ENCODE data around the gene GALNT1. TPM values are rescaled to one million over a fixed set of nuclear protein-coding genes. Genes with fewer than 3 reads are reported as not detected.

The GALNT1 gene
- total and polyA plus RNA-seq, 9 of the 15 experiments (the other 6 are each of a cell fraction or from before 2014, with no cell fraction given): 14.4 to 54.1 (median 36.6) TPM

DNA sequence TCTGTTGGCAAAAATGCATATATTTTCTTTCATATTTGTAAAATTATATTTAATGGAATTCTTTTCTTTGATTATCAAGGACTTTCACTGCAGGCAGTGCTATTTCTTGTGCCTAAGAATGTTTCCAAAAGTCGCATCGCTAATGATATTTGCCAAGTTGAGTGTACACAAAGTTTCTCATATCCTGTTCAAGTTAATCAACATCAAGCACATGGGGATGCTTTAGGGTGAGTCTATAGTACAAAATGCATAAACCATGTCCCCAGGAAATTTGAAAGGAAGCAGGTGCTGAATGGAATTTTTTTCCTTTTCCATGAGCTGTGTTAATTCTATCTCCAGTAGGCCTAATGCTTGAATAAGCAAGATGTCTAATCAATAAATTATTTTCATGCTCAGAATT is 129.7 kb downstream of the GALNT1 start:
- WGBS (ENCODE audit: insufficient coverage, low coverage, missing lambda C conversion rate): 93% methylated on average over 2 of the region's 2 CpGs
- FAIRE-seq (no peak), ATAC-seq (no peak), DNase-seq (ENCODE audit: extremely low read depth in 1 of 4, low spot score in 3 of 4) (no peak)
- CTCF ChIA-PET (ENCODE audit: low intra/inter-chr PET ratio): no interaction called here
- Histone ChIP-seq H3K4me1 (replicated peaks in 1 of 2; ENCODE audit: control insufficient read depth in 2 of 2, insufficient read depth in 2 of 2, low read length in 2 of 2) (no peaks in the 10 kb centered on the region), H3K36me3 (ENCODE audit: control insufficient read depth, insufficient read depth, low read length) (peaks cover 4% of the 10 kb centered on the region; the same call in 2 of the 3 replicates), H3K4me2 (ENCODE audit: insufficient read depth, low read length) (no peak overlapping the region), H3K27ac (ENCODE audit: extremely low read depth, low read depth, low read length) (no peak overlapping the region), H4K20me1 (replicated peaks; ENCODE audit: control insufficient read depth, insufficient read depth, low read length) (no peaks in the 10 kb centered on the region), H3K4me3 (no peak overlapping the region), H3K9ac (ENCODE audit: insufficient read depth in 1 of 2, low read depth in 2 of 2, low read length in 2 of 2) (no peak overlapping the region), H3K27me3 (ENCODE audit: control insufficient read depth in 2 of 2, insufficient read depth in 2 of 2, low read length in 2 of 2) (no peaks in the 10 kb centered on the region), H3K9me1 (ENCODE audit: control insufficient read depth, insufficient read depth, low read length) (no peaks in the 10 kb centered on the region), H3K79me2 (ENCODE audit: control insufficient read depth, insufficient read depth, low read length) (no peaks in the 10 kb centered on the region), H3K9me3 (replicated peaks; ENCODE audit: control insufficient read depth, insufficient read depth, low read depth, low read length) (no peaks in the 10 kb centered on the region), H2AFZ (ENCODE audit: low read depth, low read length) (no peak overlapping the region)
- in situ Hi-C loops (cut with MboI) (no loop called here), intact Hi-C loops (cut with micrococcal nuclease) (no loop called here)
- POLR2A ChIA-PET: no interaction called here
- no TSS peak for BruUV-seq (replicated peaks)
- TF ChIP-seq KLF13 (tag; IDR thresholded peaks at IDR 0.05; ENCODE audit: borderline replicate concordance, low read depth): no peak
- TF ChIP-seq ZNF217 (CRISPR knock-in tag; IDR thresholded peaks at IDR 0.05): no peak
- TF ChIP-seq SIRT6 (IDR thresholded peaks at IDR 0.05; ENCODE audit: low read depth, low read length): no peak
- TF ChIP-seq PRPF4 (IDR thresholded peaks at IDR 0.05; ENCODE audit: insufficient read depth, low read depth, low read length, poor library complexity, severe bottlenecking): no peak
- TF ChIP-seq ZNF551 (CRISPR knock-in tag; IDR thresholded peaks at IDR 0.05): no peak
- no peak for TF ChIP-seq ZNF324 (CRISPR knock-in tag; IDR thresholded peaks at IDR 0.05)
- no peak for TF ChIP-seq HMG20A (CRISPR knock-in tag; conservative IDR thresholded peaks at IDR 0.05)
- no peak for TF ChIP-seq SUPT5H (IDR thresholded peaks at IDR 0.05)
- TF ChIP-seq RUNX1 (IDR thresholded peaks at IDR 0.05; ENCODE audit: low read depth): no peak
- no peak for TF ChIP-seq RAD51 (IDR thresholded peaks at IDR 0.05; ENCODE audit: borderline replicate concordance, low read depth)
- TF ChIP-seq SMC3 (conservative IDR thresholded peaks at IDR 0.05; ENCODE audit: insufficient read depth, low read depth, low read length): no peak
- no peak for TF ChIP-seq MYC (IDR thresholded peaks at IDR 0.05; ENCODE audit: low read depth, low read length)
- no peak for TF ChIP-seq MYC (CRISPR knock-in tag; IDR thresholded peaks at IDR 0.05; ENCODE audit: borderline replicate concordance, low read depth)
- TF ChIP-seq FOS (IDR thresholded peaks at IDR 0.05; ENCODE audit: extremely low read depth, insufficient read length): no peak
- no peak for TF ChIP-seq SAFB (IDR thresholded peaks at IDR 0.05; ENCODE audit: borderline replicate concordance, low read depth, low read length)
- no peak for TF ChIP-seq ZNF253 (CRISPR knock-in tag; conservative IDR thresholded peaks at IDR 0.05)
- TF ChIP-seq SOX6 (IDR thresholded peaks at IDR 0.05): no peak
- no peak for TF ChIP-seq EP400 (IDR thresholded peaks at IDR 0.05)
- TF ChIP-seq MAFG (tag; conservative IDR thresholded peaks at IDR 0.05): no peak
- no peak for TF ChIP-seq POLR2H (tag; IDR thresholded peaks at IDR 0.05; ENCODE audit: low read depth)
- TF ChIP-seq, protein P1, sequence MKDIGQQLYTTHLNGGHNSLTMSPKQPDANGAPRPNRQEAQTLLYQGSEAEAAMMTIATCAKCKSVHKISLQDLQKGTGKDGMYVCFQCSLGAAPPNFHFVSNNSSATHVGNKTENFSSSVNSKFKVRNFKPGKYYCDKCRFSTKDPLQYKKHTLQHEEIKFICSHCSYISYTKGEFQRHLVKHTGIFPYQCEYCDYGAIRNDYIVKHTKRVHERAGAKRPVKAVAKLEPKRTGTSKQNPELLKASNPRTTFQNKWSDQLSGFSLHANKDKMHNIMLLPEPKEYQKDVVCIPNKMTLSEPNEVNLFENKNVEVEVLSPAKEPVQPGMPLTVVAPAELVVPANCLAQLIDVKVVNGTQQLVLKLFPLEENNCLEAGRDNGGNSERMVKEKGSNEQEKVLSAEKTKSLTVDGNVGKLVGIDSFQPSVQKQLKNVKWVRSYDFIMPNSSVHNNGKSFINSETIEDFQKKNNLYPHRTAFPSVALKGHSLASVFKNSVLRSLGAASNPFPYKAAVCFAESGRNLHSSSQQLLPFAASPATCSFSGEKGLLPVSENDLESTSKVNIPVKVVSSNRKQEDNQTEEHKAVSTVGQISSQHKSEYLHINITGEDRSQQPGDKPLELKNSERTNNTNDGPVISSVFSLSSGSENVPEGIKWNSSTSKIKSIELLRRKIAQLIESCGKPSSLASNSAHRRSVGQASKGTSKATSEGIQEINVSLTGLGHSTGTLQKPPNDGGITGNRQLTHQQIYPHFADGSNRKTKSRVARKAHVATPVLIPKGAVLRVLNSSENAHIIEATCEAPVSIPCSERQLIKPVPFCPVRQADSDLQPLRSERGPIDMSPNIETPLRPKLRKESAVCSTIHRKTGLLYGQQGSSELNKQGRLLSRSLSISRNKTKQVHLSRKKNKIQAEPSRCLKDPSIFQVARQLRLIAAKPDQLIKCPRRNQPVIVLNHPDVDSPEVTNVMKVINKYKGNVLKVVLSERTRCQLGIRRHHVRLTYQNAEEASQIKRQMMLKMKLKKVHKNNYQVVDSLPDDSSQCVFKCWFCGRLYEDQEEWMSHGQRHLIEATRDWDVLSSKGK (CRISPR knock-in tag; IDR thresholded peaks at IDR 0.05): no peak

All from K562 (cell line).